Naive B cell (primary cell): ENCODE measurements around the gene UGCG. TPM values are rescaled to one million over a fixed set of nuclear protein-coding genes. Genes with fewer than 3 reads are reported as not detected.

Source experiments
- polyA plus RNA-seq, 6 donors: library from polyadenylated mRNA; unstranded; fragments of 300-500 nt; fragmentation: Illumina TruSeq; gene quantifications; one replicate each; pipeline ENCODE4 v1.2.3, GENCODE V29; 2021; ENCODE audit warnings: low read depth in 6 of 6

Gene UGCG
- polyA plus RNA-seq, 6 donors from 2014 or later: 21.9 to 53.5 (median 31.0) TPM

Other genes starting within 250 kb of the UGCG start
- 10 to 100 TPM; 24.6 to 35.9 (median 28.8) TPM for gene GNG10, start 235.2 kb upstream of the UGCG start, polyA plus RNA-seq
- gene SHOC1, start 101.9 kb upstream of the UGCG start, polyA plus RNA-seq: not detected